Muscle of back (tissue), 11 donors: Measurements from ENCODE around the gene DDX17. TPM values are rescaled to one million over a fixed set of nuclear protein-coding genes. Genes with fewer than 3 reads are reported as not detected.

Experiments
- DNase-seq, 3 donors: peaks; one replicate each; pipeline versions ENCODE4 v3.0.0 to v3.0.0-alpha.2; 2013
- polyA plus RNA-seq, 10 donors: library from polyadenylated mRNA; unstranded; fragments of 120-200 nt; gene quantifications; one replicate each; pipeline ENCODE4 v1.2.1, GENCODE V29; 2013; ENCODE audit not compliant: insufficient read length in 10 of 10

The DDX17 gene
- polyA plus RNA-seq, 10 donors, result 253 to 478 (median 350) TPM

DNA sequence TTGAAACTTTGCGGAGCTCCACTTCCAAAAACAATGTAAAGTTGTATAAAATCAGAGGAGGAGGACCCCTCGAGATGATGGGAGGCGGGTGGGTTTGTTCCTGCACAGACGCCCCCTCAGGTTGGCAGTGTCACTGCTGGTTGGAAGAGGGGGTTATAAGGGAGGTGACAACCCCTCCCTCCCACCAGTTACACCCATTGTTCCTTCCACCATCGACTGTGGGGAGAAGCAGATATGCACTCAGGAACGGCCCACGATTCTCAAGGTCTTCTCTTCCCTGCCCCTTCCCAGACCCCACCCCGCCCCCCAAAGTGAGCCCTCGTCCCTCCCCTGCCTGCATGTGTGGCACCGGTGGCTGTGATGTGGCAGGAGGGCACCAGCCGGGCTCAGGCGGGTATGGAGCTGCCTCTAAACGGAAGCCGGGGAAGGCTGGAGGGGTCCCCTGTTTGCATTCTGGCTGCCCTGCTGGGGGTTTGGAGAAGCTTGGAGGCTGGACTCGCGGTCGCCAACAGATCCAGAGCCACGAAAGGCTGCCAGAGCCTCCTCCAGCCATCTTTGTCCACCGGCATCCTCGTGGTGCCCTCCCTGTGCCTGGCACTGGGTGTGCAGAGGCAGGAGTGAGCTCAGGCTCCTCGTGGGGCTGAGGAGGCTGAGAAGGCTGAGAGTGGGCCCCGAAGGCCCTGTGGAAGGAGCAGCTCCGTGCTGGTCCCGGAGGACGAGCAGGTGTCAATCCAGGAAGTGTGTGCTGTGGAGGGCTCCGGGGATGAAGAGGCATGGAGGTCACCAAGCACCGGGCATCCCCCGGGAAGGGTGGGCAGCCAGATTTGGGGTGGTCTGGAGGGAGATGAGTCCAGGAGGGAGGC, 37.4 kb downstream of the DDX17 start:
- DNase-seq, result no peak

GRCh38 chr22:38467904-38468442, 38.1 kb downstream of the DDX17 start, which contains the start of gene KDELR3:
TSS of gene KDELR3 (plus strand) at chr22:38468096. CDS start at chr22:38468234, 138 bp downstream.
- DNase-seq, result peak; percentile 64 to 89 (median 74)

DNA sequence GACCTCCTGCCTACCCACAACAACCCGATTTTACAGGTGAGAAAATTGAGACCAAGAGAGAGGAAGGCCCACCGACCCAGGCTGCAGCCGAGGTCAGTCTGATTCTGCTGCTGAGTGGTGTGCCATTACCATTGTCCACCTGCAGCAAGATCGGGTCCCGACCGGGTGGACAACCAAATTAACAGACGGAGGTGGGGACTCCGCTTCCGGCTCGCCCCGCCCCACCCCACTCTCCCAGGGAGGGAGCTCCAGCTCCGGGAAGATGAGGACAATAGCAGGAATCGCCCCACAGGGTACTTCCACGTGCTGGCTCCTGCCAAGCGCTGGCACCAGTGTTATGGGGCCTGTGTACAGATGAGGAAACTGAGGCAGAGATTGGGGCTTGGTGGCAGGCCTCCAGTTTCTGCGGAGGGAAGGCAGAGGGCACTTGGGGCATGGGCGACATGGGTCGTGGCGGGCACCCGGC, 38.6 kb downstream of the DDX17 start:
- peak in 1 of 3 donors; percentile 61 for DNase-seq

DNA sequence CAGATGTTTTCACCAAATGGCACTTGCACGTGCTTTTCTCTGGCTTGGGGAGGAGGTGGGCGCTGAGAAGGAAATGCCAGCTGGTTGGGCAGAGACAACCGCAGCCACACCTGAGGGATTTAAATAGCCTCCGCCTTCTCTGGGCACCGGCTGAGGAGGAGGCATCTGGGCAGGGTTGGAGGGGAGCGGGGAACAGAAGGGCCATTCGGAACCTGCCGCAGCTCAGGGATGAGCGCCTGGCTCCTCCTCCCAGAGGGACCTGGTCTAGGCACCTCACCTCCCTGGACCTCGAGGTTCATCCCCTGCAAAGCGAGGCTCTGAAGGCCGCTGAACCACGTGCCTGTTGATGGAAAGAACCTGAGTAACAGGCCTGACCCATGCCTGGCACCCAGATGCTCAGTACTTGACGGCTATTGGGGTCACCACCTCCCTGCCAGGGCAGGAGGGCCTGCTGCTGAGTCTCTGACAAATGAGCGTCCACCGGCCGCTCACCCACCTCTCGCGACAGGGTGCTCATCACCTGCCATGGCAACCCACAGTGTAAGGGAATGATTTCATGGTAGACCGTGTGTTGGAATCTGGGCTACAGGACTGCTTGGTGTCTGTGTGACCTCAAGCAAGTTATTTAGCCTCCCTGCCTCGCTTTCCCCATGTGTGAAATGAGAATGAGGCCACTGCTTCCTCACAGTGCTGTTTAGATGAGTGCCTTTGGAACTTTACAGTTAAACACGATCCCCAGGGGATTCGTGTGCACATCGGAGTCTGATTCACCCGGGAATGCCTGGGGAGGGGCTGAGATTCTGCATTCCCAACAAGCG, 40.2 kb downstream of the DDX17 start:
- DNase-seq, result no peak

DNA sequence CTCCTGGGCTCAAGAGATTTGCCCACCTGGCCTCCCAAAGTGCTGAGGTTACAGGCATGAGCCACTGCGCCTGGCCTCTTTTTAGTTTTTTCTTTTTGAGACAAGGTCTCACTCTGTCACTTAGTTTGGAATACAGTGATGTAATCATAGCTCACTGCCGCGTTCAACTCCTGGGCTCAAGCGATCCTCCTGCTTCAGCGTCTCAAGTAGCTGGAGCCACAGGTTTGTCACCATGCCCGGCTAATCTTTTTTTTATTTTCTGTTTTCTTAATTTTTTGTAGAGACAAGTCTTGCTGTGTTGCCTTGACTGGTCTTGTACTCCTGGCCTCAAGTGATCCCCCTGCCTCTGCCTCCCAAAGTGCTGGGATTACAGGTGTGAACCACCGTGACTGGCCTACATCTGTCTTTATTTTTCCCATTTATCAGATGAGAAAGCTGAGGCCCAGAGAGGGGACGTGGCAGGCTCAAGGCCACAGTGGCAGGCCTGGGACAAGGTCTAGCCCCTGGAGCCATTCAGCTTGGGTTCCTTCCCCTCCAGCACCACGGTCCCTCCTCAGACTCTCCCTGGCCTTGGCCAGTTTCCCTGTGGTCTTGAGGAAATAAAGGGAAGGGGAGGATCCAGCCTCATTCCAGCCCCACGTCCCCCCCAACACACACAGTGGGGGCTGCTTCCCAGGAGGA, 41.0 kb downstream of the DDX17 start:
- DNase-seq, result no peak

DNA sequence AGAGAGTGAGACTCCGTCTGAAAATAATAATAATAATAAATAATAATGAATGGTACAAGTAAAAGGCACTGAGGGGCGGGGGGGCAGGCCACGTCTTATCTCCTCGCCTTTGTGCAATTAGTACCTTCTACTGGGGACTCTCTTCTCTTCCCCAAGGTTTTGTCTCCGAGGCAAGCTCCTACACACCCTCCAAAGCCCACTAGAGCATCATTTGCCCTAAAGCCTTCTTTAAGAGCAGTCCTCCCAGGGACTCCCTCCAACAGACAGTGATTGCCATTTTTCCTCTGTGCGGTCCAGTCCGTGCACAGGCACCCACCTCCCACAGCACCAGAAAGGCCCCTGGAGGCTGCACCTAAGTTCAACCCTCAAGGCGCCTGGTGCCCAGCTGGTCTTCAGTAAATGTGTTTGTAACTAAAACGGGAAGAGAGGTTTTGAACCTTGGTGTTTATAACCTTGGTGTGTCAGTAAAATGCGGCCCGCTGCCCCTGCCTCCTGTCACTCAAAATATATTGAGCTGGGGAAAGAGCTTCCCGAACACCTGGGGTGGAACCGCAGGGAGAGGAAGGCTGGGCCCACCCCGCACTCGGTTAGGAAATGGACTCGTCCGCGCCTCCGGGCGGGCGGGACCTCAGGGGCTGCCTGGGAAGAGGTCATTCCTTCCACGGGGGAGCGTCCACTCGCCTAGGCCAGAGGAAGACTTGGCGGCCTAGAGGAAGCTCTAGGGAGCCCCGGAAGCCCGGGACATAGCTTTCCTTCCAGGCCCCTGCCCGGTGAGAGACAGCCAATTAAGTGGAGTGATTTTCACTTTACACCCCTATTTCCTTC, 42.9 kb downstream of the DDX17 start:
- peak in 2 of 3 donors; percentile 51 to 75 for DNase-seq

DNA sequence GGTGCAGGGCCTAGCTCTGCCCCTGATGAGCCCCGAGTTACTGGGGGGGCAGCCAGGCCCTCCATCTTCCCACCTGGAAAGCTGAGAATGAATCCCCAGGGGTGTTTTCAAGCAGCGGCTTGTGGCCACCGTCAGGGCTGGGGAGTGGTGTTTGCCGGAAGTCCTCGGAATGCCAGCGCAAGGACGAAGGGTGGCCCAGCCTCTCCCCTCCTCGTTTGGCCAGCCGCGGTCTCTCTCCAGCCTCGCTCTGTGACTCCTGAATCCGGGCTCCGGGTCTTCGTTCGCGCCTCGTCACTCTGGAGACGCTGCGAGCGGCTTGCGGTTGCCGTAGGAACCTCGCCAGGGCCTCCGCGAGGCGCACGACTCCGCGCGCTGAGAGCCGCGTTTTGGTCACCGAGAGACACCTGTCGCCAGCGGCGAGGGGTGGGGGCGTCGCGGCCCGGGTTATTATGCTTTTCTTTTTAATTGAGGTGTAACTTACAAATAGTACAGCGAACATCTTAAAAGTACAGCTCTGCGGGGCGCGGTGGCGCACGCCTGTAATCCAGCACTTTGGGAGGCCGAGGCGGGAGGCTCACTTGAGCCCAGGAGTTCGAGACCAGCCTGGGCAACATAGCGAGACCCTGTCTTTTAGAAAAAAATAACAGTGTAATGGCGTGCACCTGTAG, 44.6 kb downstream of the DDX17 start:
- peak; percentile 70 to 94 (median 84) for DNase-seq

DNA sequence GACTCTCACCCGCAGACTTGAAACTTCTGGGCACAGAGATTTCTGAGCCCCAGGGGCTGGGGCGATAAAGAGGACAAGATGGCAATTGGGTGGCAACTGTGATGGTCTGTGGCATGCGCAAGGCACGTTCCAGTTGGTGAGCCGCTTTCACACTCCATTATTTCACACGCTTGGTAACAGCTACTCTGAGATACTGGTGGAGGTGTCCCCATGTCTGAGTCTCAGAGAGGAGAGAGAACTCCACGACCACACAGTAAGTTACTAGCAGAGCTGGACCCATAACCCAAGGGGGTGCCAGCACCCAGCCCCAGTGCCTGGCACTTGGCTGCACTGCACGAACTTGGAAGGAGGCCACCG, 45.1 kb downstream of the DDX17 start:
- no peak for DNase-seq

- DNase-seq, result no peak
Measured at GRCh38 chr22:38460426-38460840, 45.7 kb downstream of the DDX17 start.

DNA sequence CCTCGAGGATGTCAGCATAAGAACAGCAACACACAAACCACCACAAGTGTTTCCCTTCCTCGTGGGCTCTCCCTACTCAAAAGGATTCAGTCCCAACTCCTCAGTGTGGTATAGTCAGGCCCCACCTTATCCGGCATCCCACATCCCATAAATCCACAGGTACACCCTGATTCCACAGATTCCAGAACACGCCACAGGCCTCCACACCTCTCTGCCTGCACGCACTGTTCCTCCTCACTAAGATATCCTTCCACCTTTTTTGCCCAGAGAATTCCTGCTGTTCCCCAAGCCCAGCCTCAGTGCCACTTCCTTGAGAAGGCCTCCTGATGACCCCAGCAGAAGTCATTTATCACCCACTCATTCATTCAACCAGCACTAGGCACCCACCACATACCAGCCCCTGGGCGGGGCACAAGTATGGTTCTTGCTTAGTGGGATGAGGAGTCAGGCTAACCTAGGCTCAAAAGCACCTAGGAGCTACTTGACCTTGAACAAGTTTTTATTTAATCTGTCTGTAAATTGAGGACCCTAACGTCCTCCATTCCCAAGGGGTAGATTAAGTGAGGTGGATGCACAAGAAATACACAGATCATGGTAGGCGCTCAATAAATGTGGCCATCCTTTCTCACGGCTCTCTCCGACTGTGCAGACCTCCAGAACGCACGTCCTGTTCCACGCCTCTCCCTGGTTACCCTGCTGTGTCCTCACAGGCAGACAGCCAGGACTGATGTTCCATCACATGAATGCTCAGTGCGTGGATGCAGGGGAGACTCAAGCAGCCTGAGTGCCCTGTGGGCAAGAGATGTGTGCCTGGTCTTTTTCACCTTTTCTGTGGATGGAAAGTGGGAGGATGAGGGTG, 49.0 kb downstream of the DDX17 start:
- DNase-seq, result peak in 1 of 3 donors; percentile 30

DNA sequence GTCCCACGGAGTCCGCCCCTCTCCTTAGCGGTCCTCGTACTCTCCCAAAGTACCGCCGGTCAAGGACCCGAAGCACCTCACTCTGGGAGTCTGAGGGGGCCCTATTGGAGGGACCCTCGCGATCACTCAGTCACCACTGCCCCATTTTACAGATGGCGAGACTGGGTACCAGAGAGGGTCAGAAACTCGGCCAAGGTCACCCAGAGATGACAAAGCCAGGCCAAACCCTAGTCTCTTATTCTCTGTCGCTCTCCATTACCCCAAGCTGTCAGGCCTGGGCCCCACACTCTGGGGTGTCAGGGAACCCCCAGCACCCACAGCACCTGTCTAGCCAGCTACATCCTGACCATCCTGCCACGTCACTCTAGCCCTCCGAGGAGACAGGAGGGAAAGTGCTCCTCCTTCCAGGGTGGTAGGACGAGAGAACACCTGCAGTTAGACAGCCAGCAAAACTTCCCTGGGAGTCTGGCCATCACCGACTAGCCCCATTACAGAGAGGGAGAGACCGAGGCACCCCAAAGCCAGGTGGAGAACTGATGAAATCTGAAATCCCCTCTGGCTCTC, 49.8 kb downstream of the DDX17 start:
- no peak for DNase-seq

DNA sequence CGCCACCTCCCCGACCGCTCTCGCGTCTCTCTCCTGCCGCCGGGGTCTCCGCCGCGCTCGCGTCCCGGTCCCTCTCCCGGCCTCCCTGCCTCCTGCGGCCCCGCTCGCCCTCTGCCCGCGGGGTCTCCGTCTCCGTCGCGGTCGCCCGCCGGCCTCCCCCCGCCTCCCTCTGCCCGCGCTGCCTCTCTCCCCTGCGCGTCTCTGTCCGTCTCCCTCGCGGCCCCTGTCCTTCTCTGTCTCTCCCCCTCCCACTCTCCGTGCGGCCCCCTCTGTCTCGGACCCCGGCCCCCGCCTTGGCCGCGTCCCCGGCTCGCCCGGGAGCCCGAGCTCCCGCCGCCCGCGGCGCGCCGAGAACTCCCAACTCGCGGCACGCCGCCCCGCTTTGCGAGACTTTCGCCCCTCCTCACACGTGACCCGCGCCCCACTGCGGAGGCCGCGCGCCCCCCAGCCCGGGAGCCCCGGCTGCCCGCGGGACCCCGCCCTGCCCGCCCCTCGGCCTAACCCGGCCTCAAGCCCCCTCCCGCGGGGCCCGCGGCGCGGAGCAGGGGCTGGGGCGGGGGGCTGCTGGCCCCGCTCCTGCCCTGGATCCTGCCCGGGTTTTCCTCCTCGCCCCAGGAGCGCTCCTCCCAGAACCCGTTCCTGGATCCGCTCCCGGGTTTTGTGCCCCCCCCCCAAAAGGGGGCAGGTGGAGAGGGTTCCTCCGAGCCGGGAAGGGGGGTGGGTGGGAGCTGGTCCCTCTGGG, 50.4 kb downstream of the DDX17 start:
- peak in 2 of 3 donors; percentile 48 to 68 for DNase-seq

DNA sequence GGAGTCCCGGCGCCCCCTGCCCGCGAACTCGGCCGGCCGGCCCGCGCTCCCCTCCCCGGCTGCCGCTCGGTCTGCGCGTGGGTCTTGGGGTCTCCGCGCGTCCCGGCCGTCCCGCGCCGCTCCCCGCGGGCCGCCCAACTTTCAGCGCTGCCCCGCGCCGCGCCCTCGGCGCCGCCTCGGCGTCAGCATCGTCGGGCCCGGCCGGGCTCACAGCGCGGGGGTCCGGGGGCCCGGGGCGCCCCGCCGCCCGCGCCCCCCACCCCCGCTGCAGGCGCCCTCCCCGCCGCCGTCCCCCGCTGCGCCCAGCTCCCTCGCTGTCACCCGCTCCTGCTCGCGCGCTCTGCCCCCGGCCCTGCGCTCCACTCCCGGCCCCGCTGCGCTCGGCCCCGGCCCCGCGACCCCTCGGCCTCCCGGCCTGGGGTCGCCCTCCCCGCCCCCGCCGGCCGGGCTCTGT, 51.0 kb downstream of the DDX17 start, which contains the start of gene KCNJ4:
Gene KCNJ4, minus strand, starts transcription at position 124 of the 454 bp plus-strand sequence. CDS start 27,067 bp downstream, outside the sequence.
- no peak for DNase-seq

- peak in 1 of 3 donors; percentile 32 for DNase-seq
Measured at GRCh38 chr22:38454353-38455075, 51.6 kb downstream of the DDX17 start.

DNA sequence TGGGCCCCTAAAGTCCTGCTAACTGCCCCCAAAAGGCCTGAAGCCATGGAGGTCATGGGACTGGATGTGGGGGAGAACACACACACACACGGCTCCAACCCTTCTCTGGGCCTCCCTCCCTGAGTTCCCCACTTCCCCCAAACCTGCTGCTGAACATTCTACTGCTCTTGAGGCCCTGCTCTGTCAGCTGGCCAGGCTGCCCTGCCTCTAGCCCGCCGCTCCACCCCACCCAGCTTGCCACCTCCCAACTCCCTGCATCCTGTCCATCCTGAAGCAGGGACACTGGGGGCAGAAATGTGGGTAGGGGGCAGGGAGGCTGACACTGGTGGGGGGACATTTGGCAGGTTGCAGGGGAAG, 52.1 kb downstream of the DDX17 start:
- DNase-seq, result no peak

DNA sequence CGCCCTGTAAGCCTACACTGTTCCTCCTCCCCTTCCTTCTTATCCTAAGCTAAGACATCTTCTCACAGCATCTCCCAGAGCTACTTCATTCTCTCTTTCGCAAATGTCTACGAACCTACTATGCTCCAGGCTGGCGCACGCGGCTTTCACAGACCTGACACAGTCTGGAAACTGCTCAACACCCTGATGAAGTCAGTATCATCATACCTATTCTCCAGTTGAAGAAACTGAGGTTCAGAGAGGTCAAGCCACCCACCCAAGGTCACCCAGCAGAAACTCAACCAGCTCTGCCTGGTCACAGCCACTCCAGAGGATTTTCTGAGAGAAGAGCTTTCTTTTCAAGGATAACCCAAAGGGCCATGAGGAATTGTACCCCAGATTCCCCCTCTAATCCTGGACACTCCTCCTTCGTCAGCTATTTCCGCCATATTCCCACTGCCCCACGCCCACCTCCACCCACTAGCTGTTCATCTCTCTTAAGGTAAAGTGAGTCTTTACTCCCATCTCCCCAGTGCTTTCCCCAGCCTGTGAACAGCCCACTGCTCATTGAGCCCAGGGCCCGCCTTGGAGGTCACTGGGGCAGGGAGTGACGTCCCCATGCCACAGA, 52.9 kb downstream of the DDX17 start:
- DNase-seq, result no peak
